Raji (cell line): Measurements from ENCODE around the gene TMX3.

ENCODE experiments used
- POLR2A ChIP-seq: IDR thresholded peaks from 2 replicates; pipeline ENCODE4 v1.6.1; 2011; ENCODE audit warnings: low read depth, low read length, control low read depth; ENCODE audit not compliant: insufficient read depth

The TMX3 gene, protein sequence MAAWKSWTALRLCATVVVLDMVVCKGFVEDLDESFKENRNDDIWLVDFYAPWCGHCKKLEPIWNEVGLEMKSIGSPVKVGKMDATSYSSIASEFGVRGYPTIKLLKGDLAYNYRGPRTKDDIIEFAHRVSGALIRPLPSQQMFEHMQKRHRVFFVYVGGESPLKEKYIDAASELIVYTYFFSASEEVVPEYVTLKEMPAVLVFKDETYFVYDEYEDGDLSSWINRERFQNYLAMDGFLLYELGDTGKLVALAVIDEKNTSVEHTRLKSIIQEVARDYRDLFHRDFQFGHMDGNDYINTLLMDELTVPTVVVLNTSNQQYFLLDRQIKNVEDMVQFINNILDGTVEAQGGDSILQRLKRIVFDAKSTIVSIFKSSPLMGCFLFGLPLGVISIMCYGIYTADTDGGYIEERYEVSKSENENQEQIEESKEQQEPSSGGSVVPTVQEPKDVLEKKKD

DNA sequence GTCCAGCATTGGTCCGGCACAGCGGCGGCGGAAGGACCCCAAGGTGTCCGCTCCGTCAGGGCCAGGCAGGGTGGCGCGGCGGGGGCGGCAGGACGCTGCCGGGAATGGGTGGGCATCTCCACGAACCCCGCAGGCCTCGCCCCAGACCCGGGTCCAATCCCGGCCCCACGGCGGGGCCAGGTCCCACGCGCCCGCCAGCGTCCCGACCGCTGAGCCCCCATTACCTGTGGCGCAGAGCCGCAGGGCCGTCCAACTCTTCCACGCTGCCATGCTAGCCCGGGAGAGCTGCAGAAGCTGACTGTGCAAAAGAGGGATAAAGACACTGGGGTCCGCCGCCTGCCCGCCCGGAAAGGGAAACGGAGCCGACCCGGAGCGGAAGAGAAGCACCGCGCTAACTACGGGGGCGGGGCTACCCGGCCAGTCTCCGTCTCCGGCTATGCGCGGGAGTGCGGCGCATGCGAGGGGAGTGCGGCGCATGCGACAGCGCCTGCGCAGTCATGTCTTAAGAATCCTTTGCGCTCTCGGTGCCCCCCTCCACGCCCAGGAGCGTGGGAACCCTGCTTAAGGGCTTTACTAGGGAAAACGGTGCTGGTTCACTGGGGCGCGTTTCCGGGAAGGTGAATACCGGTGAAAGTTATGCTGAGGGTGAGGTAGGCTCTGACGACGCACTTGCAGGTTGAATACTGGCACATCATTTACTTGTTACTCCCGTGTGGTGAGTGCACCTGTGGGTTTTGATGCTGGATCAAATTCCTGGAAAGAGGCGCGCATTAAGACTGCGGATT, at the start of gene TMX3:
Gene TMX3, minus strand, starts transcription at position 397 of the 785 bp plus-strand sequence. Its CDS starts 127 bp downstream, at position 270.
- peak; percentile 70 for TF ChIP-seq POLR2A

DNA sequence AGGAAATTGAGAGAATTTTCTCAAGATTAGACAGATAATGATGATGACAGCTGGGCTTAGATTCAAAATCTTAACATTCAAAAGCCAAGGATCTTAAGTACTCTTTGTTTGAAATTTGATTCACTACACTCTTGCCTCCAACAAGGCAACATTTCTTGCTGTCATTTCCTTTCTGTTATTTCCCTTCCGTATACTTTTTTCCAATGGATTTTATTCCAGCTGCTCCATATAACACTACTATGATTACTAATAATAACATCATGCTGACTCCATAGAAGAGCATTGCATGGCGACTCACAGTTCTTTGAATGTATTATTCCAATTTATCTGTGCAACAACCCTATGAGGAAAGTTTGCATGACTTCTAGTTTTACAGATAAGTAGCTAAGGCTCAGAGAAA, 49.1 kb upstream of the TMX3 start:
- TF ChIP-seq POLR2A = no peak

DNA sequence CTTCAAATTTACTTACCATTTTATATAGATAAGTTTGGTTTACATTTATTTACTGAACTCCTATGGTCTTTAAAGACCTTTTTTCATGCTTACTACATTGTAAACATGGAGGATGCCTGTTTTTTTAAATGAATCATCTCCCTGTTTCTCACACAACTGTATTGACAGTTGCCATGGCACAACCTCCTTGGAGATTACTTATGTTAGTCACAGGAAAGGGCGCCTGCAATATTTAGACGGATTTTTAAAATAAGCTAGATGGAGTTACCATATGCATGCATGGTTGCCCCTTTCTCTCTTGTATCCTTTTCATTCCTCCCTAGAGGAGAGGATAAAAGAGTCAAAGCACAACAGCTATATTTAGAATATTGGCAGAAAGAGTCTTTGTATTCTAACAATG, 48.2 kb upstream of the TMX3 start:
- TF ChIP-seq POLR2A = no peak

DNA sequence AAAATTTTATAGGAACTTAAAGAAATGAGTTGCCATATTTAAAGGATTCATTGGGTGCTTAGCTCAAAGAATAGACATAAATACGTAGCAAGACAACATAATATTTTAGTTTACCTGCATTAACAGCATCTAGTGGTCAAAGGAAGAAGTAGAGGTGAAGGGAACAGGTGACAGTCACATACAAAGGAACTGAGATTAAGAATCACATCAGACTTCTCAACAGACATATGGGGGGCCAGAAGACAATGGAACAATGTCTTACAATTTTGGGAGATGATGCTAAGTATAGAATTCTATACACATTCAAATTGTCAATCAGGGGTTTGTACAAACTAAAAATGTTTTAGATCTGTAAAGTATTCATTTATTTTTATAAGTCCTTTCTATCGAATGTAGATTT, 44.4 kb upstream of the TMX3 start:
- no peak for TF ChIP-seq POLR2A

DNA sequence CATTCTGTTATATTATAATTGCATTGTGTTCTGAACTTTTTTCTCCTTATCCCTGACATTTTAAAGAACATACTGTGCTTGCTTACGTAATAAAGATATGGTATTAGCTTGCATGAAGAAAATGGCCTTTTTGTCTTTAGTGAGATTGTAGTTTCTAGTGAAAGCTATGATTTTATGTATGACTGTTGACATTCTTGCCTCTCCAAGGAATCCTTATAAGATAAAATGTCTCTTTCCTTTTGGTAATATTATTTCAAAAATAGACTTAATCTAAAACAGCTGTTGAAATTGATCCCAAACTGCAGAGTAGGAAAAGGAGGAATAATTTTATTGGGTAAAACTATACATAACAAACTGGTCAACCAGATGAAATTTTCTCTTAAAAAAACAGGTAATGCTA, 42.2 kb upstream of the TMX3 start:
- no peak for TF ChIP-seq POLR2A

DNA sequence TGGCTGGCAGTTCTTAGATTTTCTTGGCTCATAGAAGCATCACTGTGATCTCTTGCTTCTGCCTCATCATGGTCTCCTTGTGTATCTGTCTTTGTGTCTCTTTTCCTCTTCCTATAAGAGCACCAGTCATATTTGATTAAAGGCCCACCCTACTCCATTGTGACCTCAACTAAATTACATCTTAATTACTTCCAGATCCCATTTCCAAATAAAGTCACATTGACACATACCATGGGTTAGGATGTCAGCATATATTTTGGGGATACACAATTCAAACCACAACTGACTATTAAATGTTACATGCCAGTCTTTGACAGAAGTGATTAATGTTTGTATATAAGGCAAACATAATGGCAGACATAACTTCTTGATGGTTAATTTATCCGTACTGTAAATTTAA, 27.3 kb upstream of the TMX3 start:
- no peak for TF ChIP-seq POLR2A

DNA sequence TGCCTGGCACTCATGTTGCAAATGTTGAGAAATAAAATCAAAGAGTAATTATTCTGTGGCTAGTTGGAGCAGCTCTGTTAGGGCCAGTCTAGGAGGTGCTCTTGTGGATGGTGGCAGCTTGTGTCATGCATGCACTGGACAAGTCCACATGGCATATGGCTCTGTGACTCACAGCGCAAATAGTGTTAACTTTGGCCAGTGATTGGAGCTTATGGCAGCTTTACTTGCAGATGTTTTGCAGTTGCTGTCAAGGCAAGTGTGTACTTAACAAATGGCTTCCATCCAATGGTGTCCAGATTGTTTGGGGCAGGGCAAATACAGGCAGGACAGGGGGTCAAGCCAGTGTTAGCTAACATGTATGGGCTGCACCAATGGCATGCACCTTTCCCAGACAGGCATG, 26.1 kb upstream of the TMX3 start:
- TF ChIP-seq POLR2A = no peak

DNA sequence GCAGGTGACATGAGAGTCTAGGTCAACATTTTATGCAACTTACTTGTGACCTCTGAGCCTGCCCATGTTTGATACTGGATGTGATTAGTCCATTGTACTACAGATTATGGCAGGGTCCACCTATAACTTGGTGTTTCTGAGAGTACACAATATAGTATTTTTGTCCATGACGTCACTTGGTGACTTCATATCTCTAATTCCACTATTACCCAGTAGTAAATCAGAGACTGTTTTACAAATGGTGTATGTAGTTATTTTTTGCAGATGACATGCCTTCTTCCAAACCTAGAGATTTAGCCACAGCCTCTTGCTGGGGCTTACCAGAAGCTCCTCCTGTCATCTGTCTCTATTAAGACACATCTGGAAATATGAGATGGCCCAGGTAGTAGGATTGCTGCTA, 24.6 kb upstream of the TMX3 start:
- no peak for TF ChIP-seq POLR2A

DNA sequence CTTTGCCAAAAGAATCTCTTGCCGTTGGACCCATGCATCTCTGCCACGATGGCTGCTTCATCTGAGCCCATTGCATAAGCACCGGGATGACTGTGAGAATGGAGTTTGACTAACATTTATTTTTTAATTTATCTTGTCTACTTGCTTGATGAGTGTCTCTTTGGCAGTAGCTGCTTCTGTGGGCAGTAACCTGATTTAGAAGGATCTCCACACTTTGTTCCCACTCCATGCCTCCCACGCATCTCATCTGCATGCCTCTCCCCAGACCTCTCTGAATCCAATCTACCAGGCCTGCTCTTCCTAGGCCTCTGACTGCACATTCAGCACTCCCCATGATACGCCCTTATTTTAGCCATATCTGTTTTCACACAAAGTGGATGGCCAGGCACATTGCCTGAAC, 23.7 kb upstream of the TMX3 start:
- no peak for TF ChIP-seq POLR2A

DNA sequence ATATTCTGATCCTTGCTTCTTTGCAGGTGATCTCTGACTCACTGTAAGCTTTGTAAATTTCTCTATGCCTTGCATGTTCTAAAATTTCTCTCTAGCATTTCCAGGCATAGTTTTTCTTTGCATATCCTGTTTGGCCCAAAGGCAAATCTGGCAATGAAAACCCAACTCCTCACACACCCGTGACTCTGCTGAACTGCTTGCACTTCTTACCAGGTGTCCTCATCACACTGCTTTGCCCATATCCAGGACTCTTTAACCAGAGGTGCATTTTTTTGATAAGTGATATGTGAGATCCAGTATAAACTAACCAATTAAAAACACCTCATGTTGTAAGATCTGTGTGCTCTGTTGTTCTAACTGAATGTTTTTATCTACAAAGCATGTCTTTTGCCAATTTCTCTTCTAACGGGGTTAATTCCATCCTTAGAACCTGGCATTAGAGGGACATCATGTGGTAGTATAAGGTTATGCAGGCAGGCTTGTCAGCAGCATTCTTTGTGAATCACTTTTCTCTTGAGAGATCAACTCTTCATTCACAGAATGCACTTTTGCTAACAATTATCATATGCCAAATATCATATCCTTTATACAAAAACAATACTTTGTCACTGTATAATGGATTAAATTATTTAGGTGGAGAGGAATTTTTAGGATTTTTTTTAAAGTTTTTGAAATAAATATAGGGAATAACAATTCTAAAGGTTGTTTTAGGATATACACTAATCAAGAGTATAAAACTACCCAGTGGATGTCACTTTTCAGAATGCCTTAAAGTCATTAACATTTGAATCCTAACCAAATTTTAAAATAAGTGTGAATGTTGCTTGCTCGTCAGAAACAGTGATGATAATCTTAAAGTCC, 20.8 kb upstream of the TMX3 start:
- no peak for TF ChIP-seq POLR2A

DNA sequence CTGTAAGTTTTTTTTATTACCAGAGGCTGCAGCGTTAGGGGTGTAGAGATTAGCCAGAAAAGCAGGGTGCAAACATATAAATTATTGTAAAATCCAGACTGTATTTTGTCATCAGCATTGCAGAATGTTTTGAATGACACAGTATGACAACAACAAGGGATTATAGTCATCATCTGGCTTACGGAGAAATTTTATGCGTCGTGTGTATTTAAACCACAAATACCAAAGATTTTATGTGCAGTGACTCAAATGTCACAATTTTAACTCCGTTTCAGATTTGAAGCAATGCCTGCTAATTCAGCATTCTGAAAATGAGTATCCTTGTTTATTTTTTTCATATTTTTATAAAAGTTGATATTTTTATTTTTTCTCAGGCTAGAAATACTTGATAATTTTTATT, 19.4 kb upstream of the TMX3 start:
- TF ChIP-seq POLR2A = no peak

DNA sequence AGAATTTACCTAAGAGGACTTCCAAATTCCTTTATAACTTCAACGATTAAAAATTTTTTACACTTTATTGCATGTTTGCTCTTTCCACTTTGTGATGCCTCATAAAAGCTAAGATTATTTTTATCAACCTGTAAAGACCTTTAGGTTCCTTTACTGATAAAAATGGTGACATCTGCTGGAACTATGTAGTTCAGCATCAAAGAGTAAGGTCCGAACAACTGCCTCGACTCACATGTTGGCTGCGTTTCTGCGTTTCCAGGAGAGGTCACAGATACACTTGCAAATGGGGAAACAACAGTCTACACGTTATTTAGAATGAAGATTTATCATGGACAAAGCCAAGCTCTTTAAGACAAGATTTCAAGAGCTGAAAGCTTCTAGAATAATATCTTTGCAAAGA, 18.8 kb upstream of the TMX3 start:
- TF ChIP-seq POLR2A = no peak

DNA sequence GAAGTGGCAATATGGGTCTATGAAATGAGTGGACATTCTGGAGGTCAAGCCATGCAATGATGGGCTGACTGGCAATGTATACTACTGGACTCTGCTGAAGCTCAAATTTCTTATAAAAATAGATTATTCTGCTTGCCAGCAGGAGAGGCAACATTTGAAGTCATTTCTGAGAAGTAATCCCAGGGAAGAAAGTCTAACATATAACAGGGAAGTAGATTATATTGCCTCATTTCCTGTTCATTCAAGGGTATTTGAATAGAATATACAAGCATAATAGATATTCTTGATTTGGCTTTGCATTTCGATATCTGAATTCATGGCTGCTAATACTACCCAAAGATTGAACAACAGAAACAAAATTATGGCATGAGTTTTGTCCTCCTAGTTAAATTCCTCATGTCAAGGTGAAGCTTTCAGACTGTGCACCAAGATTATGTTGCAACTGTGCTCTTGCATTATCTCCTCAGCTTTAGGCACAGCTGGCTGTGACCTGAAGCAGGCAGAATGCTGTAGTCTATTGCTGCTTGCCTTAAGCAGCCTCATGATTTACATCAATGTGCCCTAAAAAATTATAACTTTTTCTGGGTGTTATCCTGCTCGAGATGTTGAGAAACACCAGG, 13.3 kb upstream of the TMX3 start:
- TF ChIP-seq POLR2A = no peak

DNA sequence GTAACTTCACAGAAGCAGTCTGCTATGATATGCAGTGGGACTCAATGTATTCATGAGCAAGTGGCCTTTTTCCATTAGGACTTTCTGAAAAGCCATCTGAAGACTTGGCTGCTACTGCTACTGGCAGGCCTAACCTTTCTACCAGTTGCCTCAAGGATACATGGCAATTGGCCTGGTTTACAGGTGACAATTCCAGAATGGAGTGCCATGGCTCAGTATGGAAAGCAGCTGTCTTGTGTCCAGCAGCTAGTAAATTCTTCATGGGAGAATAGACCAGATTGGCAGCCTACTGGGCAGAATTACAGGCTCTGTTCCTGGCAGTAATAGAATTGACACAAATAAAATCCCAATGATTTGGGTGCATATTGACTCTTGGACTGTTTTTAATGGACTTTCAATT, 12.6 kb upstream of the TMX3 start:
- no peak for TF ChIP-seq POLR2A

DNA sequence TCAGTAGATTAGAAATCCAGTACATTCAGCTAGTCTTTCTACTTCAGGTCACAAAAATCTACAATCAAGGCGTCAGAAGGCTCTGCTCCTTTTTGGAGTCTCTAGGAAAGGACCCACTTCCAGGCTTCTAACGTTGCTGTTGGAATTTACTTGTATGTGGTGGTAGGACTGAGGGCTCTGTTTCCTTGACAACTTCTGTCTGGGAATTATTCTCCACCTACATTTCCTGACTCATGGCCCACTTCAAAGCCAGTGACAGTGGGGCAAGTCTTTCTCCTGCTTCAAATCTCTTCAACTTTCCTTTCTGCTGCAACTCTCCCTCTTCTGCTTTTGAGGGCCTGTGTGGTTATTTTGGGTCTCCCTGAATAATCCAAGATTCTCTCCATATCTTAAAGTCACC, 10.4 kb upstream of the TMX3 start:
- no peak for TF ChIP-seq POLR2A

DNA sequence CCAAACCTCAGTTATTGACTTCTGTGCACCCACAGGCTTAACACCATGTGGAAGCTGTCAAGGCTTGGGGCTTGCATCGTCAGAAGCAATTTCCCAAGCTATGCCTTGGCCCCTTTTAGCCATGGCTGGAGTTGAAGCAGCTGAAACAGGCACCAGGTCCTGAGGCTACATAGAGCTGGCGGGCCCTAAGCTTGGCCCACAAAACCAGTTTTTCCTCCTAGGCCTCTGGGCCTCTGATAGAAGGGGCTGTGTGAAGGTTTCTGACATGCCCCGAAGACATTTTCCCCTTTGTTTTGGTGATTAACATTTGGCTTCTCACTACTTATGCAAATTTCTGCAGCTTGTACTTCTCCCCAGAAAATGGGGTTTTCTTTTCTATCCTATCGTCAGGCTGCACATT, 9.1 kb upstream of the TMX3 start:
- no peak for TF ChIP-seq POLR2A

DNA sequence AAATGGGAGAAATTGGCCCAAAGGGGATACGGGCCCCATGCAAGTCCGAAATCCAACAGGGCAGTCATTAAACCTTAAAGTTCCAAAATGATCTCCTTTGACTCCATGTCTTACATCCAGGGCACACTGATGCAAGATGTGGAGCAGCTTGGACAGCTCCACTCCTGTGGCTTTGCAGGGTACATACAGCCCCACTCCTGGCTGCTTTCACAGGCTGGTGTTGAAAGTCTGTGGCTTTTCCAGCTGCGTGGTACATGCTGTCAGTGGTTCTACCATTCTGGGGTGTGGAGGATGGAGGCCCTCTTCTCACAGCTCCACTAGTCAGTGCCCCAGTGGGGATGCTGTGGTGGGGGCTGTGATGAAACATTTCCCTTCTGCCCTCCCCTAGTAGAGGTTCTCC, 8.6 kb upstream of the TMX3 start:
- TF ChIP-seq POLR2A = no peak
